Left cardiac atrium (tissue), 4 donors: Measurements from ENCODE around the gene SPO11. TPM values are rescaled to one million over a fixed set of nuclear protein-coding genes. Genes with fewer than 3 reads are reported as not detected.

Source experiments
- ATAC-seq, 2 donors: fragments of 200-7000 bp; cut with Tn5 transposase; one replicate each; pipeline ENCODE4 v1.9.1; 2020; ENCODE audit warnings: mild to moderate bottlenecking in 2 of 2, moderate library complexity in 2 of 2
- DNase-seq: peaks from one replicate; pipeline ENCODE4 v3.0.0-alpha.2; 2020
- intact Hi-C, 2 donors: fragments of 100-400 bp; cut with DNase I; formaldehyde crosslinking; loops; one replicate each; pipeline versions ENCODE4 v1.14.1 to v1.15.1; 2022 to 2023
- total RNA-seq, 2 donors: library from RNA; stranded (reverse); fragmentation: NEBNext Ultra II Directional; extraction: Animal tissue kit (Norgen Biotek cat#: 25700); gene quantifications; one replicate each; pipeline ENCODE4 v1.2.1, GENCODE V29; 2021
- donor health status: DM: no; HTN: yes; CAD: no.
- donor health status: DM: no; HTN: yes; CAD: no; lungs with severe emphysema.
- donor health status: DM: yes; HTN: yes; CAD: no.
- donor health status: Dilated cardiomyopathy.

The SPO11 gene
- total RNA-seq, 2 donors from 2014 or later = not detected

- ATAC-seq (no peak), DNase-seq (no peak)
- intact Hi-C loops = no loop called here
These were observed 20.9 kb upstream of the SPO11 start for GRCh38 chr20:57308451-57309271.

DNA sequence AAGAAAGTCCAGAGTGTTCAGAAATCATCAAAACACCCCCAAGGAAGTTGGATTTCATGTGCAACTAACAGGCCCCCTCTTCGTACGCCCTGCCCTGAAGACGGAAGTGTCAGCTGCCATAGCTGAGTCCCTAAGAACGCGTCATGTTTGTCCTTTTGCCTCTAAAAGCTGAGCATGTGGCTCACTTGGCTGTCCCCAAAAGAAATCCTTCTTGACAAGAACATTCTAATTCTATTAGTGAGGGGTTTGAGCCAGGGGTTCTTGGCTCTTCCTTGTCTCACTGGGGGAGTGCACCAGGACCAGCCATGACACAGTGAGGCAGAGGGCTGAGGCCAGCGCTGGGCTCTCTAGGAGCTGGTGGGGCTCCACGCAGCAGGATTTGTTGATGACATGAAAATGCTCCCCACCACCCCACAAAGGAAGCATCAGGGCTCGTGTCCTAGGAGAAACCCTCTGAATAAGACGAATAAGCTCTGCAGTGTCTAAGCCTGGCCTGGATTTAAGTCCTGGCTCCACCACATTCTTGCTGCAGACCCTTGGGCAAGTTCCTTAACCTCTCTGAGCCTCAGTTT, 20.0 kb upstream of the SPO11 start:
- no peak for DNase-seq
- intact Hi-C loops = no loop called here
- no peak for ATAC-seq

GRCh38 chr20:57310821-57311514, 18.6 kb upstream of the SPO11 start:
- intact Hi-C loops = no loop called here
- ATAC-seq (no peak), DNase-seq (no peak)

DNA sequence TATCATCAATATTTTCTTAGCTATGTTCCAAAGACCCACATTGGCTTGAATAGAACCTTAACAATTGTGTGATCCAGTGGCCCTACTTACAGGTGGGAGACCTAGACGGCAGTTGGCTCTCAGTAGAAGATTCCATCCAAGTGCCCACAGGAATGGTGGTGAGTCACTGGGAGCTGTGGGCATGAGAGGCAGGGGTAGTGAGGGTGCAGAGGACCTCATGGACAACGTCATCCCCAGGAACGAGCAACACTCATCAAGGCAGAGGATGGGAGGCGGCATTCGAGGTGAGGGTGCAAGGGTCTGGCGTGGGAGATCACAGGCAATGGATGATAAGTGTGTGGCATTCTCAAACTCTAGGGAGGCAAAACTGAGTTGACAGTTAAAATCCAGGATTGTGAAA, 17.5 kb upstream of the SPO11 start:
- intact Hi-C loops = no loop called here
- no peak for ATAC-seq
- DNase-seq = no peak

DNA sequence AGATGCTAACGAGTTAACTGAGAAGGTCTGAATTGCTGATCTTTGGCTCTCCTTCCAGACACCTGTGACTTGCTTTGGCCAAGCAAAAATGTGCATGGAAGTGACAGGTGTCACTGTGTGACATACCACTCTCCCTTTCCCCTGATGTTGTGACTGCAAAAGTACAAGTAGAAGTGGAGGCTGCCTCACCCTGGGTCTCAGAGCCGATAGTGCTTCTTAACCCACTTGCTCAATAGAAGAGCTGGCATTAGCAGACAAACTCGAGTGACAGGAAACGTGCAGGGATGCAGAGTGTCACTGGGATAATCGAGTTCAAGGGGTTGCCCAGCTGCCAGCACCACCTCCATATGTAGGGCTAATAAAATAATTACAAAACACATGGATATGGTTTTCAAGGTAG, 16.4 kb upstream of the SPO11 start:
- intact Hi-C loops = no loop called here
- DNase-seq = no peak
- ATAC-seq = no peak

GRCh38 chr20:57313951-57314350, 15.7 kb upstream of the SPO11 start:
- DNase-seq (no peak), ATAC-seq (no peak)
- intact Hi-C loops = no loop called here

GRCh38 chr20:57315083-57315975, 14.3 kb upstream of the SPO11 start:
- ATAC-seq (no peak), DNase-seq (no peak)
- intact Hi-C loops = no loop called here

DNA sequence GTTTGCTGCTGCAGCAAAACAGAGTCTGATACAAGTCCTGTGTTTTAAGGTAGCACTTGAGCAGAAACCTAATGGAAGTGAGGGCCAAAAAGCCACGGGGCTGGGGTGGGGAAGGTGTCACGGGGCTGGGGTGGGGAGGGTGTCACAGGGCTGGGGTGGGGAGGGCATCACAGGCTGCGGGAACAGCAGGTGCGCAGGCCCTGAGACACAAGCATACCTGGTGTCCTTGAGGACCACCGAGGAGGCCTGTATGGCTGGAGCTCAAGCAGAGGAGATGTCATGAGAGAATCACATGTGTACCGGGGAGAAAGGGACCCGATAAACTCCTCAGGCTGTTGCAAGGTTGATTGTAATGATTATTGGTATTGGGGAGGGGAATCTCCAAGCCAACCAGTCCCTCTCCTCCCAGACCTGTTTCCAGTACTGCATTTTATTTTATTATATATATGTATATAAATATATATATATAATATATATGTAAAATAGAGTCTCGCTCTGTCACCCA, 13.6 kb upstream of the SPO11 start:
- ATAC-seq (no peak), DNase-seq (no peak)
- intact Hi-C loops = no loop called here

GRCh38 chr20:57316795-57317201, 12.8 kb upstream of the SPO11 start:
- ATAC-seq (no peak), DNase-seq (no peak)
- intact Hi-C loops = no loop called here

- DNase-seq (no peak), ATAC-seq (no peak)
- intact Hi-C loops = no loop called here
These were observed 12.3 kb upstream of the SPO11 start for GRCh38 chr20:57317316-57317788.

DNA sequence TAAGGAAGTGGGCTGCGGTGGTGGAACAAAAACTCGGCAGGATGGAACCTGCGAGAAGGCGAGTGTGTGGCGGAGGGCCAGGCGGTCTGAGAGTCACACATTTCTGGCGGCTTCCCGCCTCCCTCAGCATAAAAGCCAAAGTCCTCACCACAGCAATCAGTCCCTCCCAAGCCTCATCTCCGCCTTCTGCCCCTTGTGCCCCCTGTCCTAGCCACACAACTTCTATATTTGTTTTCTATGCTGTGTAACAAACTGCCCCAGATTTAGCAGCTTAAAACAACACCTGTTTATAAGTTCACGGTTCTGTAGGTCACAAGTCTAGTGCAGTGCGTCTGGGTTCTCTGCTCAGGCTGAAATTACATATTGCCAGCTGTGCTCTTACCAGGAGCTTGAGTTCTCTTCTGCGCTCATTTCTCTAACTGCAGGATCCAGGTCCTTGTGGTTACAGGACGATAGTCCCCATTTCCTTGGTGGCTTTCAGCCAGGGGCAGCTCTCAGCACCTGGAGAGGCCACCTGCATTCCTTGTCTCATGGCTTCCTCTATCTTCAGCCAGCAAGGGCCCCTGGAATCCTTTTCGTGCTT, 11.7 kb upstream of the SPO11 start:
- DNase-seq = no peak
- ATAC-seq = no peak
- intact Hi-C loops = no loop called here

GRCh38 chr20:57319584-57319983, 10.0 kb upstream of the SPO11 start:
- DNase-seq (no peak), ATAC-seq (no peak)
- intact Hi-C loops = no loop called here

GRCh38 chr20:57320358-57320757, 9.2 kb upstream of the SPO11 start:
- intact Hi-C loops = no loop called here
- ATAC-seq (no peak), DNase-seq (no peak)

- ATAC-seq (no peak), DNase-seq (no peak)
- intact Hi-C loops = no loop called here
These were observed 8.5 kb upstream of the SPO11 start for GRCh38 chr20:57321142-57321541.

DNA sequence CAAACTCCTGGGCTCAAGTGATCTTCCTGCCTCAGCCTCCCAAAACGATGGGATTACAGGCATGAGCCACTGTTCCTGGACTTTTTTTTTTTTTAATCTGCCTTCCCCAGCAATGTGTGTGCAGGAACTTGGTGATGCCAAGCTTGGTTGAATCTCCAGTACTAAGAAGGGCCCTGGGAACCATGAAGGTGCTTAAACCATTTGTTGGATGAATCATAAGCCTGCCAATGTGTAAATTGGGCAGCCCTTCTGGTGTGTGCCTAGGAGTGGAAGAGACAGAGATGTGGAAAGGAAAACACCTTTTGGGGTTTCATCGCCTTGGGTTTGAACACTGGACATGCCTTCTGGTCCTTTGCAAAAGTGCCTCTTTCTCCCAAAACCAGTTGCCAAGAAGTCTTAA, 7.1 kb upstream of the SPO11 start:
- ATAC-seq (no peak), DNase-seq (no peak)
- intact Hi-C loops = no loop called here

DNA sequence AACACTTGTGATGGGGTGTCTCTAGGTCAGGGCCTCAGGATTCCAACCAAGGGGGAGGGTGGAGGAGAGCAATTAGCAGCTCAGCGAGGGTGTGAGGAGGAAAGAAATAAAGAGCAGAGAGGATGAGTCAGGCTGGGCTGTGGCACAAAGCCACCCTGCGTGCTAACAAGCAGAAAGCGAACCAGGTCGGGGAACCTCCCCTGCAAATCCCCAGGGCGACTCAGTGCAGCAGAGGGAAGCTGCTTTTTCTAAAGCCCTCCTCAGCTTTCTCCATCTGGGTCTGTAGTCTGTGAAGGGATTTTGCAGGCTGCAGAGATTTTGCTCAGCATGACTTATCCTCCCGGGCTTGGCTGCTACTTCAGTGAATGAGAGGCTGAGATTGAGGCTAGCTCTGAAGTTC, 6.6 kb upstream of the SPO11 start:
- ATAC-seq = peak in 1 of 2 donors; percentile 81
- DNase-seq = no peak
- intact Hi-C loops = no loop called here

GRCh38 chr20:57325632-57326356, 3.8 kb upstream of the SPO11 start:
- ATAC-seq (no peak), DNase-seq (no peak)
- intact Hi-C loops = no loop called here
